ENCODE measurements around the gene AP1G2. TPM values are rescaled to one million over a fixed set of nuclear protein-coding genes. Genes with fewer than 3 reads are reported as not detected.

AP1G2 gene
- polyA plus RNA-seq (2012; rRNA removed) = 88.3 and 114 TPM in 2 replicates
- 12.5 and 18.4 TPM in 2 replicates for polyA plus RNA-seq (2012; cell fraction: cytosol; rRNA removed)
- polyA plus RNA-seq (2012; cell fraction: nucleus; rRNA removed) = 850 and 900 TPM in 2 replicates

DNA sequence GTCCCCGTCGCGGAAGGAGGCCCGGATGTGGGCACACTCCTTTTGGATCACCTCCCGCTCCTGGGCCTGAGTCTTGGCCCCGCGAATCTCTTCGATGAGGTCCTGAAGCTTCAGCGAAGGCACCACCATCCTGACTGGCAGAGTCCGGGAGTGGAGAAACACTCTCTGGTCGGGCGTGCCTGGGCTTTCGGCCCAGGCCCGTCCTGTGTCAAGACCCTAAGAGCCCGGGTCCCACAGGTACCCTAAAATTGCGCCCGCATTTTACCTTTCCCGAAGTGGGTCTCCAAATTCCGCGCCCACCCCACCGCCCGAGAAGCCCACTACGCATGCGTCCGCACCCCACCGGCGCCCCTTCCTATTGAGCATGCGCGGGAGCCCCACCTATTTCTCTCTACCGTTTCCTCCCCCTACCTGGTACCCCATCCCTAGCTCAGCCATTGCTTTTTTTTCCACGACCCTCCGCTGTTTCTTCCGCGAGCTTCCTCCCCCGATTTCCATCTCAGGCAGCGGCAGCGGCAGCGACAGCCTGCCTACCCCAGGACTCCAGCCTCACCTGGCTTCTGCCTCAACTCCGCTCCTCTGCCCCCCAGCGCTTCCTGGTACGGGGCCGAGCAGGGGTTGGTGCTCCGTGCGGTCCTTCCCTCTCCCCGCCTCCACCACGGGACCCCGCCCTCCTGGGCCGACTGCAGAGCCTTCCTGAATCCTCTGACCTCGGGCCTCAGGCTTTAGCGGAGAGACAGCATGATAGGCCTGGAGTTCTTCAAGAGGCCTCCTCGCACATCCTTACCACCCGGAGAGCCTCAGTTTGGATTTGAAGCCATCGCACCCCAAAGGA lies at the start of gene AP1G2:
TSS of gene AP1G2 (minus strand) at position 606 of the 835 bp plus-strand sequence. CDS start at position 129, 477 bp downstream.
- Histone ChIP-seq H3K27me3 (ENCODE audit: insufficient read depth) (no peaks in the 10 kb centered on the region), H3K9me3 (no peaks in the 10 kb centered on the region), H3K4me3 (ENCODE audit: low read depth in 2 of 2, low read length in 1 of 2) (peak within 1 kb of the TSS; percentile 64 to 86), H3K36me3 (replicated peaks in 1 of 2; ENCODE audit: control insufficient read depth in 1 of 2, insufficient read depth in 2 of 2, low read length in 1 of 2) (peaks cover 0 to 21% of the 10 kb centered on the region in 2 experiments), H3K4me1 (ENCODE audit: control insufficient read depth in 1 of 2, insufficient read depth in 2 of 2, low read depth in 1 of 2, low read length in 1 of 2) (peaks cover 0 to 34% of the 10 kb centered on the region in 2 experiments; a peak in 1 of 4 replicates), H3K9ac (peak within 1 kb of the TSS; percentile 71), H2AFZ (ENCODE audit: low read depth) (peak within 1 kb of the TSS; percentile 98), H4K20me1 (ENCODE audit: insufficient read depth) (no peaks in the 10 kb centered on the region), H3F3A (replicated peaks; ENCODE audit: insufficient read depth) (peaks cover 10% of the 10 kb centered on the region), H3K9me2 (no peaks in the 10 kb centered on the region), H3K4me2 (peak within 1 kb of the TSS; percentile 86), H3K79me2 (ENCODE audit: insufficient read depth) (0 out of 2 replicates have a peak, but pooled peaks cover 3% of the 10 kb centered on the region), H3K27ac (ENCODE audit: low read depth in 2 of 2, low read length in 1 of 2) (peak within 1 kb of the TSS; percentile 39 to 82; a peak in 3 of 4 replicates)
- peak; percentile 92 for DNase-seq
- 2% methylated on average over 42 of the region's 53 CpGs for WGBS (ENCODE audit: low lambda C conversion rate)
- ChIA-PET POLR2A (interaction anchor here (0.6 to 1.4 kb wide), 5 partner anchors 11 to 245 kb away, joined by 3 to 6 read pairs (median 4); partner anchors contain the start of genes JPH4 and THTPA), CTCF (interaction anchor here (0.7 to 19.5 kb wide), 12 partner anchors 9 to 512 kb away, joined by 3 to 785 read pairs (median 4); partner anchors contain the start of genes NGDN and THTPA)
- TF ChIP-seq, protein P1, sequence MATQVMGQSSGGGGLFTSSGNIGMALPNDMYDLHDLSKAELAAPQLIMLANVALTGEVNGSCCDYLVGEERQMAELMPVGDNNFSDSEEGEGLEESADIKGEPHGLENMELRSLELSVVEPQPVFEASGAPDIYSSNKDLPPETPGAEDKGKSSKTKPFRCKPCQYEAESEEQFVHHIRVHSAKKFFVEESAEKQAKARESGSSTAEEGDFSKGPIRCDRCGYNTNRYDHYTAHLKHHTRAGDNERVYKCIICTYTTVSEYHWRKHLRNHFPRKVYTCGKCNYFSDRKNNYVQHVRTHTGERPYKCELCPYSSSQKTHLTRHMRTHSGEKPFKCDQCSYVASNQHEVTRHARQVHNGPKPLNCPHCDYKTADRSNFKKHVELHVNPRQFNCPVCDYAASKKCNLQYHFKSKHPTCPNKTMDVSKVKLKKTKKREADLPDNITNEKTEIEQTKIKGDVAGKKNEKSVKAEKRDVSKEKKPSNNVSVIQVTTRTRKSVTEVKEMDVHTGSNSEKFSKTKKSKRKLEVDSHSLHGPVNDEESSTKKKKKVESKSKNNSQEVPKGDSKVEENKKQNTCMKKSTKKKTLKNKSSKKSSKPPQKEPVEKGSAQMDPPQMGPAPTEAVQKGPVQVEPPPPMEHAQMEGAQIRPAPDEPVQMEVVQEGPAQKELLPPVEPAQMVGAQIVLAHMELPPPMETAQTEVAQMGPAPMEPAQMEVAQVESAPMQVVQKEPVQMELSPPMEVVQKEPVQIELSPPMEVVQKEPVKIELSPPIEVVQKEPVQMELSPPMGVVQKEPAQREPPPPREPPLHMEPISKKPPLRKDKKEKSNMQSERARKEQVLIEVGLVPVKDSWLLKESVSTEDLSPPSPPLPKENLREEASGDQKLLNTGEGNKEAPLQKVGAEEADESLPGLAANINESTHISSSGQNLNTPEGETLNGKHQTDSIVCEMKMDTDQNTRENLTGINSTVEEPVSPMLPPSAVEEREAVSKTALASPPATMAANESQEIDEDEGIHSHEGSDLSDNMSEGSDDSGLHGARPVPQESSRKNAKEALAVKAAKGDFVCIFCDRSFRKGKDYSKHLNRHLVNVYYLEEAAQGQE (IDR thresholded peaks at IDR 0.05; ENCODE audit: low read depth, low read length) = no peak
- TF ChIP-seq, protein P2, sequence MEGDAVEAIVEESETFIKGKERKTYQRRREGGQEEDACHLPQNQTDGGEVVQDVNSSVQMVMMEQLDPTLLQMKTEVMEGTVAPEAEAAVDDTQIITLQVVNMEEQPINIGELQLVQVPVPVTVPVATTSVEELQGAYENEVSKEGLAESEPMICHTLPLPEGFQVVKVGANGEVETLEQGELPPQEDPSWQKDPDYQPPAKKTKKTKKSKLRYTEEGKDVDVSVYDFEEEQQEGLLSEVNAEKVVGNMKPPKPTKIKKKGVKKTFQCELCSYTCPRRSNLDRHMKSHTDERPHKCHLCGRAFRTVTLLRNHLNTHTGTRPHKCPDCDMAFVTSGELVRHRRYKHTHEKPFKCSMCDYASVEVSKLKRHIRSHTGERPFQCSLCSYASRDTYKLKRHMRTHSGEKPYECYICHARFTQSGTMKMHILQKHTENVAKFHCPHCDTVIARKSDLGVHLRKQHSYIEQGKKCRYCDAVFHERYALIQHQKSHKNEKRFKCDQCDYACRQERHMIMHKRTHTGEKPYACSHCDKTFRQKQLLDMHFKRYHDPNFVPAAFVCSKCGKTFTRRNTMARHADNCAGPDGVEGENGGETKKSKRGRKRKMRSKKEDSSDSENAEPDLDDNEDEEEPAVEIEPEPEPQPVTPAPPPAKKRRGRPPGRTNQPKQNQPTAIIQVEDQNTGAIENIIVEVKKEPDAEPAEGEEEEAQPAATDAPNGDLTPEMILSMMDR (IDR thresholded peaks at IDR 0.05) = 0 out of 2 replicates have a peak, but pooled peaks have one; percentile 4
- TF ChIP-seq GATA2 (CRISPR knock-in tag; IDR thresholded peaks at IDR 0.05) = no peak
- no peak for TF ChIP-seq FOSL2 (IDR thresholded peaks at IDR 0.05; ENCODE audit: borderline replicate concordance, low read depth)
- TF ChIP-seq, protein P3, sequence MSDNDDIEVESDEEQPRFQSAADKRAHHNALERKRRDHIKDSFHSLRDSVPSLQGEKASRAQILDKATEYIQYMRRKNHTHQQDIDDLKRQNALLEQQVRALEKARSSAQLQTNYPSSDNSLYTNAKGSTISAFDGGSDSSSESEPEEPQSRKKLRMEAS (IDR thresholded peaks at IDR 0.05; ENCODE audit: low read depth) = peak; percentile 88
- no peak for TF ChIP-seq USF2 (IDR thresholded peaks at IDR 0.05; ENCODE audit: borderline replicate concordance, low read depth, low read length)
- no peak for TF ChIP-seq EP300 (IDR thresholded peaks at IDR 0.05; ENCODE audit: borderline replicate concordance in 1 of 2, low read depth in 1 of 2, low read length in 1 of 2)
- no peak for TF ChIP-seq IRF3 (IDR thresholded peaks at IDR 0.05; ENCODE audit: low read depth, low read length)
- TF ChIP-seq RXRA (IDR thresholded peaks at IDR 0.05; ENCODE audit: borderline replicate concordance, low read depth) = no peak
- no peak for TF ChIP-seq TEAD4 (IDR thresholded peaks at IDR 0.05; ENCODE audit: borderline replicate concordance, insufficient read depth)
- TF ChIP-seq ELF1 (IDR thresholded peaks at IDR 0.05) = peak; percentile 85
- TF ChIP-seq GABPA (IDR thresholded peaks at IDR 0.05; ENCODE audit: low read depth) = no peak
- TF ChIP-seq JUND (IDR thresholded peaks at IDR 0.05) = no peak
- TF ChIP-seq SIN3A (IDR thresholded peaks at IDR 0.05; ENCODE audit: borderline replicate concordance, low read depth, low read length) = peak; percentile 38; the same call in 1 of the 2 replicates
- peak; percentile 24 for TF ChIP-seq CHD2 (IDR thresholded peaks at IDR 0.05; ENCODE audit: low read length, partially characterized antibody)
- peak; percentile 14; the same call in 1 of the 2 replicates for TF ChIP-seq FOXJ3 (CRISPR knock-in tag; IDR thresholded peaks at IDR 0.05)
- TF ChIP-seq YY1 (IDR thresholded peaks at IDR 0.05; ENCODE audit: low read depth) = 0 out of 2 replicates have a peak, but pooled peaks have one; percentile 11
- TF ChIP-seq RCOR1 (IDR thresholded peaks at IDR 0.05; ENCODE audit: low read length) = no peak
- peak; percentile 46; the same call in 1 of the 2 replicates for TF ChIP-seq MXI1 (IDR thresholded peaks at IDR 0.05; ENCODE audit: low read depth, low read length)
- peak; percentile 37; the same call in 1 of the 2 replicates for TF ChIP-seq TAF1 (IDR thresholded peaks at IDR 0.05; ENCODE audit: borderline replicate concordance, low read depth, low read length)
- TF ChIP-seq, protein P4, sequence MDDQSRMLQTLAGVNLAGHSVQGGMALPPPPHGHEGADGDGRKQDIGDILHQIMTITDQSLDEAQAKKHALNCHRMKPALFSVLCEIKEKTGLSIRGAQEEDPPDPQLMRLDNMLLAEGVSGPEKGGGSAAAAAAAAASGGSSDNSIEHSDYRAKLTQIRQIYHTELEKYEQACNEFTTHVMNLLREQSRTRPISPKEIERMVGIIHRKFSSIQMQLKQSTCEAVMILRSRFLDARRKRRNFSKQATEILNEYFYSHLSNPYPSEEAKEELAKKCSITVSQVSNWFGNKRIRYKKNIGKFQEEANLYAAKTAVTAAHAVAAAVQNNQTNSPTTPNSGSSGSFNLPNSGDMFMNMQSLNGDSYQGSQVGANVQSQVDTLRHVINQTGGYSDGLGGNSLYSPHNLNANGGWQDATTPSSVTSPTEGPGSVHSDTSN (IDR thresholded peaks at IDR 0.05) = peak; percentile 24; the same call in 1 of the 2 replicates
- no peak for TF ChIP-seq RAD21 (IDR thresholded peaks at IDR 0.05; ENCODE audit: low read length)
